B cell (primary cell): ENCODE results near the gene MAEA.

Experiments used
- EZH2 ChIP-seq: IDR thresholded peaks from 2 replicates; pipeline ENCODE4 v1.6.1; 2012; ENCODE audit warnings: borderline replicate concordance, low read depth, mild to moderate bottlenecking, moderate library complexity, low read length; ENCODE audit not compliant: insufficient read depth, poor library complexity, severe bottlenecking
- TF ChIP-seq, protein P1 (sequence below): fragments of 200-600 bp; IDR thresholded peaks from one replicate; pipeline ENCODE4 v1.8.0; 2022; ENCODE audit warnings: antibody characterized with exemption, mild to moderate bottlenecking

DNA sequence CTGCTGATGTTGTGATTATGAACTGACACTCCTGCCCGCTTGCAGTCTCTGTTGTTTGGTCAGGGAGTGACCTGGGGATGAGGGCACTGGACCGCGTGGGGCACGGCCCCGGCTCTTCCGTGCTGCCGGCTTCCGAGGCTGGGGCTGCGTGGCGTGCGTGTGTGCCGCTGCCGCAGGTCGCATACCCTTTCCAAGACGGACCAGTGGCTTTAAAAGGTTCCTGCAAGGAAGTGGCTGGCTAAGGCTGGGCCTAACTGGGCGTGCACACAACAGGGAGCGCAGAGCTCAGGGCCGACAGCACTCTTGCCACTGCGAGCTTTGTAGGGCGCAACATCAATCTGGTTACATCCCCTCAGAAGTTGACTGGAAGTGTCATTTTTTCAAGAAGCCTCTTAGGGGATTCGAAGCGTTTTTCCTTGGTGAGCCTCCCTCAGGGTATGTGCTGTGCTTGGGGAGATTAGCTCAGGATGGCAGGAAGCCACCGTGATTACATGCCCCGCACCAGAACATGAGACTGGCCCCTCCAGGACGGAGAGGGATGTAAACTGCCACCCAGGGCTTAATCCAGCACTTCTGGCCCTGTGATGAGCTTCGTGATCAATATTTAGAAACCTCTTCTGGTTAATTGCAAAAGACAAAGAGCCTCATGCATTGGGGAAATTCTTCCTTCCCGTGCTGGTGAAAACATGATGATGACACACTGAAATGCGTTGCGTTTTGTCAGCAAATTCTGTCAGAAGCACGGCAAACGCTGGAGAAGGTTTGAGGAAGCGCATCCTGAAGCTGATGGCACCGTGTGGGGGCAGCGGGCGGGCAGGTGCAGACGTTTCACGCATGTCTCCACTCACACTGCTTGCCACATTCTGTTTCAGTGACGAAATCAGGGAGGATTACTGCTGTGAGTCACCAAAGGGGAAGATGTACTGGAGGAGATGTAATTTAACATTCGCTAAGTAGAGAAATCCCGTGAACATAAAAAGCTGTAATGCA lies 11.1 kb downstream of the MAEA start:
- TF ChIP-seq, protein P1, sequence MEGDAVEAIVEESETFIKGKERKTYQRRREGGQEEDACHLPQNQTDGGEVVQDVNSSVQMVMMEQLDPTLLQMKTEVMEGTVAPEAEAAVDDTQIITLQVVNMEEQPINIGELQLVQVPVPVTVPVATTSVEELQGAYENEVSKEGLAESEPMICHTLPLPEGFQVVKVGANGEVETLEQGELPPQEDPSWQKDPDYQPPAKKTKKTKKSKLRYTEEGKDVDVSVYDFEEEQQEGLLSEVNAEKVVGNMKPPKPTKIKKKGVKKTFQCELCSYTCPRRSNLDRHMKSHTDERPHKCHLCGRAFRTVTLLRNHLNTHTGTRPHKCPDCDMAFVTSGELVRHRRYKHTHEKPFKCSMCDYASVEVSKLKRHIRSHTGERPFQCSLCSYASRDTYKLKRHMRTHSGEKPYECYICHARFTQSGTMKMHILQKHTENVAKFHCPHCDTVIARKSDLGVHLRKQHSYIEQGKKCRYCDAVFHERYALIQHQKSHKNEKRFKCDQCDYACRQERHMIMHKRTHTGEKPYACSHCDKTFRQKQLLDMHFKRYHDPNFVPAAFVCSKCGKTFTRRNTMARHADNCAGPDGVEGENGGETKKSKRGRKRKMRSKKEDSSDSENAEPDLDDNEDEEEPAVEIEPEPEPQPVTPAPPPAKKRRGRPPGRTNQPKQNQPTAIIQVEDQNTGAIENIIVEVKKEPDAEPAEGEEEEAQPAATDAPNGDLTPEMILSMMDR: no peak
- no peak for TF ChIP-seq EZH2
